ENCODE results near the gene GPR179. TPM values are rescaled to one million over a fixed set of nuclear protein-coding genes. Genes with fewer than 3 reads are reported as not detected.

The GPR179 gene
- polyA plus RNA-seq, 3 donors: not detected

GRCh38 chr17:38339891-38340290 is 3.9 kb downstream of the GPR179 start:
- Histone ChIP-seq H3K4me3 (replicated peaks in 1 of 3; ENCODE audit: low read depth in 2 of 3, low read length in 3 of 3) (no peak overlapping the region), H3K79me2 (ENCODE audit: insufficient read depth, low read length) (no peaks in the 10 kb centered on the region), H3K36me3 (replicated peaks in 1 of 2; ENCODE audit: control insufficient read depth in 1 of 2, insufficient read depth in 2 of 2, low read length in 2 of 2) (no peaks in the 10 kb centered on the region), H3K4me1 (ENCODE audit: control insufficient read depth in 1 of 2, insufficient read depth in 2 of 2, low read length in 2 of 2) (no peaks in the 10 kb centered on the region), H3K9me3 (replicated peaks in 1 of 2; ENCODE audit: control insufficient read depth in 1 of 2, insufficient read depth in 1 of 2, low read length in 2 of 2) (no peaks in the 10 kb centered on the region), H3K4me2 (replicated peaks; ENCODE audit: extremely low read depth, low read length, poor library complexity, severe bottlenecking) (no peak overlapping the region), H3K27me3 (ENCODE audit: control insufficient read depth in 2 of 2, insufficient read depth in 2 of 2, low read length in 2 of 2) (no peaks in the 10 kb centered on the region), H3K9ac (ENCODE audit: insufficient read depth, low read length, poor library complexity, severe bottlenecking) (no peak overlapping the region), H3K27ac (ENCODE audit: low read depth in 1 of 2, low read length in 2 of 2) (no peak overlapping the region), H4K20me1 (ENCODE audit: insufficient read depth, low read length) (no peaks in the 10 kb centered on the region), H2AFZ (ENCODE audit: insufficient read depth, low read depth, low read length, poor library complexity, severe bottlenecking) (no peak overlapping the region)
- Mint-ChIP-seq H3K4me1 (no peaks in the 10 kb centered on the region), H3K27me3 (ENCODE audit: low read depth in 3 of 3) (peaks cover 0 to 1% (median 1%) of the 10 kb centered on the region in 3 donors), H3K9me3 (no peaks in the 10 kb centered on the region), H3K36me3 (no peaks in the 10 kb centered on the region), H3K4me3 (no peak overlapping the region), H3K27ac (no peak overlapping the region)
- no peak for DNase-seq
- intact Hi-C loops (cut with micrococcal nuclease): no loop called here
- TF ChIP-seq, protein P1, sequence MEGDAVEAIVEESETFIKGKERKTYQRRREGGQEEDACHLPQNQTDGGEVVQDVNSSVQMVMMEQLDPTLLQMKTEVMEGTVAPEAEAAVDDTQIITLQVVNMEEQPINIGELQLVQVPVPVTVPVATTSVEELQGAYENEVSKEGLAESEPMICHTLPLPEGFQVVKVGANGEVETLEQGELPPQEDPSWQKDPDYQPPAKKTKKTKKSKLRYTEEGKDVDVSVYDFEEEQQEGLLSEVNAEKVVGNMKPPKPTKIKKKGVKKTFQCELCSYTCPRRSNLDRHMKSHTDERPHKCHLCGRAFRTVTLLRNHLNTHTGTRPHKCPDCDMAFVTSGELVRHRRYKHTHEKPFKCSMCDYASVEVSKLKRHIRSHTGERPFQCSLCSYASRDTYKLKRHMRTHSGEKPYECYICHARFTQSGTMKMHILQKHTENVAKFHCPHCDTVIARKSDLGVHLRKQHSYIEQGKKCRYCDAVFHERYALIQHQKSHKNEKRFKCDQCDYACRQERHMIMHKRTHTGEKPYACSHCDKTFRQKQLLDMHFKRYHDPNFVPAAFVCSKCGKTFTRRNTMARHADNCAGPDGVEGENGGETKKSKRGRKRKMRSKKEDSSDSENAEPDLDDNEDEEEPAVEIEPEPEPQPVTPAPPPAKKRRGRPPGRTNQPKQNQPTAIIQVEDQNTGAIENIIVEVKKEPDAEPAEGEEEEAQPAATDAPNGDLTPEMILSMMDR (IDR thresholded peaks at IDR 0.05): no peak

DNA sequence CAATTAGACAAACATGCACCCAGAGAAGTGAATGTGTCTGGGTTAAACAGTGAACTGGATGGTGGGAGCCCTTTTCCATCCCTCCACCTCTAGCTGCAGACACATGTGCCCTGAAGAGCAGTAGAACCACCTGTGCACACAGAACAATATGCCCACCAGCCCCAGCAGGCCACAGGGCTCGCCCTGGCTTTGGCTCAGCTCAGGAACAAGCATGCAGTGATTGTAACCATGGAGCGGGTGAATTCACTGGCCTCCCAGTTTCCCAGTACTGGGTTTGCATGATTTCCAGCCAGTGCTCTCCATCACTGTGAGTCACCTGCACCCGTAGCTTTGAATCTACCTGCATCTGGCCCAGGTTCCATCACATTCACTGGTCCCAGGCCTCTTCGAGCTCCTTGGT is 5.2 kb downstream of the GPR179 start:
- Mint-ChIP-seq H3K4me1 (no peaks in the 10 kb centered on the region), H3K27ac (no peak overlapping the region), H3K36me3 (no peaks in the 10 kb centered on the region), H3K4me3 (no peak overlapping the region), H3K27me3 (ENCODE audit: low read depth in 3 of 3) (peaks cover 0 to 4% (median 4%) of the 10 kb centered on the region in 3 donors), H3K9me3 (peaks cover 0 to under 1% (median 0%) of the 10 kb centered on the region in 7 donors)
- no peaks in the 10 kb centered on the region for H4K20me1 ChIP-seq (ENCODE audit: insufficient read depth, low read length)
- H3K36me3 ChIP-seq (replicated peaks in 1 of 2; ENCODE audit: control insufficient read depth in 1 of 2, insufficient read depth in 2 of 2, low read length in 2 of 2): no peaks in the 10 kb centered on the region
- H2AFZ ChIP-seq (ENCODE audit: insufficient read depth, low read depth, low read length, poor library complexity, severe bottlenecking): no peak overlapping the region
- 100% methylated on average over 4 of the region's 4 CpGs for WGBS (ENCODE audit: insufficient coverage)
- no peaks in the 10 kb centered on the region for H3K4me1 ChIP-seq (ENCODE audit: control insufficient read depth in 1 of 2, insufficient read depth in 2 of 2, low read length in 2 of 2)
- no peak overlapping the region for H3K27ac ChIP-seq (ENCODE audit: low read depth in 1 of 2, low read length in 2 of 2)
- H3K27me3 ChIP-seq (ENCODE audit: control insufficient read depth in 2 of 2, insufficient read depth in 2 of 2, low read length in 2 of 2): no peaks in the 10 kb centered on the region
- no peak overlapping the region for H3K4me3 ChIP-seq (replicated peaks in 1 of 3; ENCODE audit: low read depth in 2 of 3, low read length in 3 of 3)
- intact Hi-C loops (cut with micrococcal nuclease): no loop called here
- H3K9me3 ChIP-seq (replicated peaks in 1 of 2; ENCODE audit: control insufficient read depth in 1 of 2, insufficient read depth in 1 of 2, low read length in 2 of 2): no peaks in the 10 kb centered on the region
- DNase-seq: no peak
- H3K79me2 ChIP-seq (ENCODE audit: insufficient read depth, low read length): no peaks in the 10 kb centered on the region
- TF ChIP-seq, protein P1 (IDR thresholded peaks at IDR 0.05): no peak
- no peak overlapping the region for H3K9ac ChIP-seq (ENCODE audit: insufficient read depth, low read length, poor library complexity, severe bottlenecking)
- no peak overlapping the region for H3K4me2 ChIP-seq (replicated peaks; ENCODE audit: extremely low read depth, low read length, poor library complexity, severe bottlenecking)
